HG02981 (cell line): Measurements from ENCODE around the gene DHRS12.

Experiments
- ATAC-seq: cut with Tn5 transposase; IDR thresholded peaks from one replicate; pipeline ENCODE4 v1.9.1; 2021; ENCODE audit warnings: mild to moderate bottlenecking, moderate library complexity; ENCODE audit not compliant: unreplicated experiment

DHRS12 gene

GRCh38 chr13:51784097-51784496, 19.9 kb downstream of the DHRS12 start:
- ATAC-seq: no peak

GRCh38 chr13:51783428-51784094, 20.4 kb downstream of the DHRS12 start:
- ATAC-seq: no peak

GRCh38 chr13:51782026-51782710, 21.8 kb downstream of the DHRS12 start:
- ATAC-seq: no peak

- ATAC-seq: no peak
Observed at GRCh38 chr13:51781246-51782022, 22.5 kb downstream of the DHRS12 start.

GRCh38 chr13:51780099-51780498, 23.9 kb downstream of the DHRS12 start:
- no peak for ATAC-seq

- ATAC-seq: no peak
Observed at GRCh38 chr13:51778392-51778791, 25.6 kb downstream of the DHRS12 start.

- ATAC-seq: no peak
Observed at GRCh38 chr13:51777921-51778320, 26.0 kb downstream of the DHRS12 start.

- no peak for ATAC-seq
Observed at GRCh38 chr13:51776179-51776578, 27.8 kb downstream of the DHRS12 start.

GRCh38 chr13:51773515-51773914, 30.4 kb downstream of the DHRS12 start:
- no peak for ATAC-seq

- no peak for ATAC-seq
Observed at GRCh38 chr13:51772781-51773180, 31.2 kb downstream of the DHRS12 start.

- ATAC-seq: no peak
Observed at GRCh38 chr13:51772105-51772455, 31.9 kb downstream of the DHRS12 start.

- ATAC-seq: no peak
Observed at GRCh38 chr13:51771418-51772104, 32.4 kb downstream of the DHRS12 start.

GRCh38 chr13:51770681-51771417, 33.1 kb downstream of the DHRS12 start:
- ATAC-seq: no peak

- ATAC-seq: no peak
Observed at GRCh38 chr13:51770160-51770559, 33.8 kb downstream of the DHRS12 start.

GRCh38 chr13:51769455-51770127, 34.4 kb downstream of the DHRS12 start:
- ATAC-seq: no peak

- no peak for ATAC-seq
Observed at GRCh38 chr13:51768976-51769375, 35.0 kb downstream of the DHRS12 start.

GRCh38 chr13:51768378-51768921, 35.5 kb downstream of the DHRS12 start:
- no peak for ATAC-seq

- ATAC-seq: no peak
Observed at GRCh38 chr13:51767100-51767499, 36.9 kb downstream of the DHRS12 start.

- ATAC-seq: no peak
Observed at GRCh38 chr13:51765142-51765515, 38.8 kb downstream of the DHRS12 start.
